Panc1 (cell line): ENCODE data around the gene RMI1.

ENCODE experiments used
- TF ChIP-seq, protein P1 (sequence below): fragments of 450-650 bp; IDR thresholded peaks from 2 replicates; pipeline ENCODE4 v1.5.1; 2017; ENCODE audit warnings: mild to moderate bottlenecking
- TF ChIP-seq, protein P2 (sequence below), 2 experiments: IDR thresholded peaks; 2 replicates each; pipeline ENCODE4 v1.6.1; 2011 to 2012; ENCODE audit warnings: low read depth in 2 of 2, control low read depth in 1 of 2, low read length in 1 of 2, mild to moderate bottlenecking in 1 of 2, moderate library complexity in 1 of 2; ENCODE audit not compliant: insufficient read depth in 1 of 2

DNA sequence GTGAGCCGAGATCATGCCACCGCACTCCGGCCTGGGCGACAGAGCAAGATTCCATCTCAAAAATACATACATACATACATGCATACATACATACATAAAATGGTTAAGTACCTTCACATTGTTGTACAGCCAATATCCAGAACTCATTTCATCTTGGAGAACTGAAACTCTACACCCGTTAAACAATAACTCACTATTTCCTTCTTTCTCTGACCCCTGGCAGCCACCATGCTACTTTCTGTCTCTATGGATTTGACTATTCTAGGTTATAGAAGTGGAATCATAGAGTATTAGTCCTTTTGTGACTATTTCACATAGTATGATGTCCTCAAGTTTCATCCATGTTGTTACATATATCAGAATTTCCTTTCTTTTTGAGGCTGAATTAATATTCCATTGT is 49.7 kb upstream of the RMI1 start:
- TF ChIP-seq, protein P1, sequence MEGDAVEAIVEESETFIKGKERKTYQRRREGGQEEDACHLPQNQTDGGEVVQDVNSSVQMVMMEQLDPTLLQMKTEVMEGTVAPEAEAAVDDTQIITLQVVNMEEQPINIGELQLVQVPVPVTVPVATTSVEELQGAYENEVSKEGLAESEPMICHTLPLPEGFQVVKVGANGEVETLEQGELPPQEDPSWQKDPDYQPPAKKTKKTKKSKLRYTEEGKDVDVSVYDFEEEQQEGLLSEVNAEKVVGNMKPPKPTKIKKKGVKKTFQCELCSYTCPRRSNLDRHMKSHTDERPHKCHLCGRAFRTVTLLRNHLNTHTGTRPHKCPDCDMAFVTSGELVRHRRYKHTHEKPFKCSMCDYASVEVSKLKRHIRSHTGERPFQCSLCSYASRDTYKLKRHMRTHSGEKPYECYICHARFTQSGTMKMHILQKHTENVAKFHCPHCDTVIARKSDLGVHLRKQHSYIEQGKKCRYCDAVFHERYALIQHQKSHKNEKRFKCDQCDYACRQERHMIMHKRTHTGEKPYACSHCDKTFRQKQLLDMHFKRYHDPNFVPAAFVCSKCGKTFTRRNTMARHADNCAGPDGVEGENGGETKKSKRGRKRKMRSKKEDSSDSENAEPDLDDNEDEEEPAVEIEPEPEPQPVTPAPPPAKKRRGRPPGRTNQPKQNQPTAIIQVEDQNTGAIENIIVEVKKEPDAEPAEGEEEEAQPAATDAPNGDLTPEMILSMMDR, result no peak
- TF ChIP-seq, protein P2, sequence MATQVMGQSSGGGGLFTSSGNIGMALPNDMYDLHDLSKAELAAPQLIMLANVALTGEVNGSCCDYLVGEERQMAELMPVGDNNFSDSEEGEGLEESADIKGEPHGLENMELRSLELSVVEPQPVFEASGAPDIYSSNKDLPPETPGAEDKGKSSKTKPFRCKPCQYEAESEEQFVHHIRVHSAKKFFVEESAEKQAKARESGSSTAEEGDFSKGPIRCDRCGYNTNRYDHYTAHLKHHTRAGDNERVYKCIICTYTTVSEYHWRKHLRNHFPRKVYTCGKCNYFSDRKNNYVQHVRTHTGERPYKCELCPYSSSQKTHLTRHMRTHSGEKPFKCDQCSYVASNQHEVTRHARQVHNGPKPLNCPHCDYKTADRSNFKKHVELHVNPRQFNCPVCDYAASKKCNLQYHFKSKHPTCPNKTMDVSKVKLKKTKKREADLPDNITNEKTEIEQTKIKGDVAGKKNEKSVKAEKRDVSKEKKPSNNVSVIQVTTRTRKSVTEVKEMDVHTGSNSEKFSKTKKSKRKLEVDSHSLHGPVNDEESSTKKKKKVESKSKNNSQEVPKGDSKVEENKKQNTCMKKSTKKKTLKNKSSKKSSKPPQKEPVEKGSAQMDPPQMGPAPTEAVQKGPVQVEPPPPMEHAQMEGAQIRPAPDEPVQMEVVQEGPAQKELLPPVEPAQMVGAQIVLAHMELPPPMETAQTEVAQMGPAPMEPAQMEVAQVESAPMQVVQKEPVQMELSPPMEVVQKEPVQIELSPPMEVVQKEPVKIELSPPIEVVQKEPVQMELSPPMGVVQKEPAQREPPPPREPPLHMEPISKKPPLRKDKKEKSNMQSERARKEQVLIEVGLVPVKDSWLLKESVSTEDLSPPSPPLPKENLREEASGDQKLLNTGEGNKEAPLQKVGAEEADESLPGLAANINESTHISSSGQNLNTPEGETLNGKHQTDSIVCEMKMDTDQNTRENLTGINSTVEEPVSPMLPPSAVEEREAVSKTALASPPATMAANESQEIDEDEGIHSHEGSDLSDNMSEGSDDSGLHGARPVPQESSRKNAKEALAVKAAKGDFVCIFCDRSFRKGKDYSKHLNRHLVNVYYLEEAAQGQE (IDR thresholded peaks at IDR 0.05; ENCODE audit: insufficient read depth in 1 of 2, low read depth in 2 of 2, low read length in 1 of 2), result no peak
